NCI-H345 treated with DMSO at 0.1 percent for 48 hours (cell line): Measurements from ENCODE around the gene MPV17L2.
"Not testable (repeated sequence)": the region's sequence is repeated elsewhere in the genome, so short reads cannot be mapped to it uniquely, and the experiment has no call there.

Source experiments
- DNase-seq: peaks from one replicate; lab custom pipeline; 2025; ENCODE audit not compliant: unreplicated experiment; lab: John Stamatoyannopoulos, UW

Gene MPV17L2

DNA sequence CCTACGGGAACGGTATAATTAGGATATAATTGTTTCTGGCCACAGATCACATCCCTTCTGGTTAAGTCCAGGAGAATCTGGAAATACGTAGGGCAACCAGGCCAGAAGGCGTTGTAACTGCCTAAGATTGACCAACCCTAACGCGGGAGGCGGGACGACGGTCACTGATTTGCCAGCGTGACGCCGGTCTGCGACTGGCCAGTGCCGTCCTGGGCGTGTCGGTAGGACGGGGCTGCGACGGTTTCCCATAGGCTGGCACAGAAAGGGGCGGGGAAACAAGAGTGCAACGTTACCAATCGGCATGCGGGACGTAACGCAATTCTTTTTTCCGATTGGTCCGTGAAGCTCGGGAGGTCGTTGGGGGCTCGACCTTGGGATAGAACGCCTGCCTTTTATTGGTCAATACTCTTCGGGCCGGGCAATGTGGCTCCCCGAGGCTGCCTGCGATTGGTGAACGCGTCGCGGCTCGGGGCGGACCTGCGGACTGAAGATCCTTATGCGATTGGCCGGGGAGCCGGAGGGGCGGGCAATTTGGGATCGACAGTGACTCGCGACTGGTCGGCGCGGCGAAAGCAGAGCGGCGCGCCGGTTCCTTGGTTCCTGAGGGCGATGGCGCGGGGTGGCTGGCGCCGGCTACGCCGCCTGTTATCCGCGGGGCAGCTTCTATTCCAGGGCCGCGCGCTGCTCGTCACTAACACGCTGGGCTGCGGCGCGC lies at the start of gene MPV17L2:
MPV17L2 (plus strand) TSS at position 546 of the 715 bp plus-strand sequence; CDS start at position 610, 64 bp downstream.
- DNase-seq = peak; percentile 98

DNA sequence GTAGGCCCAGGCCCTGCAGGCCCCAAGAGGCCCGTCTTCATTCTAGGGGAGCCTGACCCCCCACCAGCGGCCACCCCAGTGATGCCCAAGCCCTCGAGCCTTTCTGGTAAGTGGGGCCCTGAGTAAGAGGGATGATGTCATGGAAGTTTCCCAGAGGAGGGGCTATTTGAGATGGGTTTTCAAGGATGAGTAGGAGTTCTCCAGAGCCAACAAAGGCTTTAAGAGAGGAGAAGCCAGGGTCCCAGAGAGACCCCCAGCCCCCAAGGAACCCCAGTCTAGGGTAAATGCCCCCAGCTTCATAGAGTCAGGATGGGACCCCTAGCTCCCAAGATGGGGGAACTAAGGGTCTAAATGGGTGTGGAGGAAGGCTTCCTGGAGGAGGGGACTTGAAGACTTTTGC lies 49.1 kb upstream of the MPV17L2 start:
- DNase-seq = no peak

DNA sequence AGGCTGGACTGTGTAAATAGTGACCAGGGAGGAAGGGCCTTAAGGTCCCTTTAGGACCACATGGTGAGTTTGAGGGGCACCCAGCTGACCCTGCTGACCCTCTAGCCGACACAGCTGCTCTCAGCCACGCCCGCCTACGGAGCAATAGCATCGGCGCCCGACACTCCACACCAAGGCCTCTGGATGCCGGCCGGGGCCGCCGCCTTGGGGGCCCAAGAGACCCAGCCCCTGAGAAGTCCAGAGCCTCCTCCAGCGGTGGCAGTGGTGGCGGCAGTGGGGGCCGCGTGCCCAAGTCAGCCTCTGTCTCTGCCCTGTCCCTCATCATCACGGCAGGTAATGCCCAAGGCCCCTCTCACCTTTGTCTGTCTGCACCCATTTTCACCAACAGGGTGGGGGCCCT lies 48.7 kb upstream of the MPV17L2 start:
- DNase-seq = no peak

DNA sequence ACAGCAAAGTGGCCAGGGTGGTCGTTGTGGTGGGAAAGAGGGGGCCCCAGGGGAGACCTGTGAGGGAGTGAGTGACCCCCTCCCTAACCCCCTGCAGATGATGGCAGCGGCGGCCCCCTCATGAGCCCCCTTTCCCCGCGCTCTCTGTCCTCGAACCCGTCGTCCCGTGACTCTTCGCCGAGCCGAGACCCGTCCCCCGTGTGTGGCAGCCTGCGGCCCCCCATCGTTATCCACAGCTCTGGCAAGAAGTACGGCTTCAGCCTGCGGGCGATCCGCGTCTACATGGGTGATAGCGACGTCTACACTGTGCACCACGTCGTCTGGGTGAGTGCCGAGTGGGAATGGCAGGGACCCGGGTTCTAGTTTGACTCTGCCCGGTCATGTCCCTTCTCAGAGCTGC lies 48.1 kb upstream of the MPV17L2 start:
- no peak for DNase-seq

DNA sequence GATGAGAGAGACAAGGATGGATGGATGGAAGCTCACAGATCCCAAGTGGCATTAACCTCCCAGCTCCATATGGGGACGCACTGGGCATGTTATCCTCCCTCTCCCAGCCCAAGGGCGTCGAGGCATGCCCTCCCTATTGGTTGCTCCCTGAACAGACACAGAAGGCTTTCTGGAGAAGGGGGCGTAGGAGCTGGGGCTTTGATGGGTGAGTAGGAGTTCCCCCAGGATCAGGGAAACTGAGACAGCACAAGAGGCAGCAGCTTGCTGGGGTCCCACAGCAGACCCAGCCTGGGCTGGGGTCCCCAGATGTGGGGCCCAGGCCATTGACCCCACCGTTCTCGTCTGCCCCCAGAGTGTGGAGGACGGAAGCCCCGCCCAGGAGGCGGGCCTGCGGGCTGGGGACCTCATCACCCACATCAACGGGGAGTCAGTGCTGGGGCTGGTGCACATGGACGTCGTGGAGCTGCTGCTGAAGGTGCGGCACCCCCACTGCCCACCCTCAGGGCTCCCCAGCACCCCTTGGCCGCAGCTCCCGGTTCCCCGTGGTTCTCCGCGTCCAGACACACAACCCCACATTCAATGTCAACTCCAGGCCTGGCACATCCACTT lies 47.5 kb upstream of the MPV17L2 start:
- DNase-seq = no peak

DNA sequence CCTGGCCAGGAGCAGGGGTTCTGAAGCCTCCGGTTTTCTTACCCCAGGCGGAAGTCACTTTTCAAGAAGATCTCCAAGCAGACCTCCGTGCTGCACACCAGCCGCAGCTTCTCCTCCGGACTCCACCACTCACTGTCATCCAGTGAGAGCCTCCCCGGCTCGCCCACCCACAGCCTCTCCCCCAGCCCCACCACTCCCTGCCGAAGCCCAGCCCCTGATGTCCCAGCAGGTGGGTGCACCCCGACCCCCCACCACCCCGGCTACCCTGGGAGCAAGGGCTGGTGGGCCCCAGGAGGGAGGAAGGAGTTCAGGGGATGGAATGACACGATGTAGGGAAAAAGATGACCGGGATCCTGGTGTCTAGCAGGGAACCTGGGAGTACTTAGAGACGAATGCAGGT lies 45.6 kb upstream of the MPV17L2 start:
- DNase-seq = no peak

DNA sequence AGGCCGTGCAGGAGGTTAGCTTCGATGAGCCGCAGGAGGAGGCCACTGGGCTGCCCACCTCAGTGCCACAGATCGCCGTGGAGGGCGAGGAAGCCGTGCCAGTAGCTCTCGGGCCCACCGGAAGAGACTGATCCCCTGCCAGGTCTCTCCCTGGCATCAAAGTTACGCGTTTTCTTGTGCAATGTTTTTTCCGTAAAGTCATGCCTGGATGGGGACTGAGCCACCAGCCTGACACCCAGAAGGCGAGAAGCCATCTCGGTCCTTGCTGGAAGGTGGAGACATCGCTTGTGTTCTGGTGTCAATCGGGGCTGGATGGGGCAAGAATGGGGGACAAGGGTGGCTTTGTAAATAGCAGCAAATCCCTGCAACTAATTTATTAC lies 43.4 kb upstream of the MPV17L2 start:
- no peak for DNase-seq

DNA sequence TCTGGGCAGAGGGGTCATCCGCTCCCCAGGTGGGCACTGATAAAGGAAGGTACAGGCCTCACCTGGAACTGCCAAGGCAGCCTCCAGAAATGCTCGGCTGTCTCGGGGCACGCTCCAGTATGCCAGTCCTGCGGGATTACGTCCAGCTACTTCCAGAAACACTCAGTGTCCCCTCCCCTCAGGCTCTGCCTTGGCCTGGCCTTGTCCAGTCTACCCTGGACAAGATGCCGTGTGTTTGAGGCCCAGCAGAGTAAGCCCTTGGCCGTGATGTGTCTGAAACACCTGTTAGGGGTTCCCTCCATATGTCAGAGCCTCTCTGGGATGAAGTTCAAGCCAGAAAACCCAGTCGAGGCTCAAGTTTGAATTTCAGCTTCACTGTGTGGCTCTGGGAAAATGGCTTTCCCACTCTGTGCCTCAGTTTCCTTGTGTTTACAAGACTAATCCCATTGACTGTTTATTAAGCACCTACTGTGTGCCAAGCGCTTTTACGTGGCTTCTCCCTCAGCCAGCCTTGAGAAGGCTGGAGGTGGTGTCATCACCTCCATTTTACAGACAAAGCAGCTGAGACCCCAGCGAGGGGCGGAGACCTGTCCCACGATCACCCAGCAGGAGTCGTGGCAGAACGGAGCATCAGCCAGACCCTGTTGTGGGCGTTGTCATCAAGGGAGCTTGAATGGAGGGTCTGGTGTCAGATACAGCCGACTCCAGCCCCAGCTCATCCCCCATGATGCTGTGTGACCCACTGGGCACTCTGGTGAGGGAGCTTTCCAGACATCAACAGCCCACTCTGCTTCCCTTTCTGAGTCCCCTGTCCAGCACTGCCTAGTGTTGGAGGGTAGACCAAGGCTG lies 42.0 kb upstream of the MPV17L2 start:
- DNase-seq = no peak

DNA sequence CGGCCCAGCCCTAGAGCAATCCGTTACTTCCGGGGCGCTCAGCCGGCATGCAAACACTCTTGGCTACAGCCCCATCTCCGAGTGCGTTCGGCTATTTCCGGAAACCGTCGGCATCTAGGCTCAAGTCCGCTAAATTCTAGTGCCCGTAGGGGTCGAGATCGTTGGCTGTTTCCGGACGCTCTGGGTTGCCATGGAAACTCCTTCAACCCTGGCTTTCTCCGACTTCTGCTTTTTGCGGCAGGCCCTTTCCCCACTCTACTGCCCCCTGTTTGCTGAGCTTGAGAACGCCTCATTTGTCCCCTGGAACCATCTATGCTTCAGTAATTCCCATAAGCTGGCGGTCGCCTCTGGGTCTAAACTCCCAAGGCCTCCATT lies 40.6 kb upstream of the MPV17L2 start:
- DNase-seq = peak; percentile 68

DNA sequence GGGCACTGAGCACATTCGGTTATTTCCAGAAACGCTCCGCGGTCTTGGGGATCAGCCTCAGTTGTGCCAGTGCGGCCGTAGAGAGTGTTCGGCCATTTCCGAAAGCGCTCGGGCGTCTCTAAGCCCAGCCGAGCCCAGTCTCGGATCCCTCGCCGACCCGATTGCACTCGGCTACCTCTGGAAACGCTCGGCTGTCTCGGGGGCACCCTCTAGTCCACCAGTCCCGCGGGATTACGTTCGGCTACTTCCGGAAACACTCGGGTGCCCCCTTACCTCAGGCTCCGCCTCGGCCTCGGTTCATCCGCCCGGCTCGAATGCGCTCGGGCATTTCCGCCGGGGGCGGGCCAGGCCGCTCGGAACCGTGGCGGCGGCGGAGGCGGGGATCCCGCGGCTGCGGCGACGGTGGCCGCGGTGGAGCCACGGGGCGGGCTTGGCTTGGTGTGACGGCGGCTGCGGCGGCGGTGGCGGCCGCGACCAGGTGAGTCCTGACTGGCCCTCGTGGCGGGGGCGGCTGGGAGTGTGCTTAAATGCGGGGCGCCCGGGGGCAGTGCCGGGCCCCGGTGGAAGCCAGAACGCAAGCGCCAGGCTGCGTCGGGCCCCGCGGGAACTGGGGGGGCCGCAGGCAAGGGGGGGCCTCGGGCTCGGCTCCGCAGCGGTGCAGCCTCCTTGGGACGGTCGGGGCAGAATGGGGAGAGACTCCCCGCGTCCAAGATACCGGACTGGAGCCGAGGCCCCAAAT lies 40.0 kb upstream of the MPV17L2 start, which contains the start of gene PIK3R2:
PIK3R2 (plus strand) TSS at position 347 of the 739 bp plus-strand sequence. CDS start 2,717 bp downstream, outside the sequence.
- peak; percentile 89 for DNase-seq

DNA sequence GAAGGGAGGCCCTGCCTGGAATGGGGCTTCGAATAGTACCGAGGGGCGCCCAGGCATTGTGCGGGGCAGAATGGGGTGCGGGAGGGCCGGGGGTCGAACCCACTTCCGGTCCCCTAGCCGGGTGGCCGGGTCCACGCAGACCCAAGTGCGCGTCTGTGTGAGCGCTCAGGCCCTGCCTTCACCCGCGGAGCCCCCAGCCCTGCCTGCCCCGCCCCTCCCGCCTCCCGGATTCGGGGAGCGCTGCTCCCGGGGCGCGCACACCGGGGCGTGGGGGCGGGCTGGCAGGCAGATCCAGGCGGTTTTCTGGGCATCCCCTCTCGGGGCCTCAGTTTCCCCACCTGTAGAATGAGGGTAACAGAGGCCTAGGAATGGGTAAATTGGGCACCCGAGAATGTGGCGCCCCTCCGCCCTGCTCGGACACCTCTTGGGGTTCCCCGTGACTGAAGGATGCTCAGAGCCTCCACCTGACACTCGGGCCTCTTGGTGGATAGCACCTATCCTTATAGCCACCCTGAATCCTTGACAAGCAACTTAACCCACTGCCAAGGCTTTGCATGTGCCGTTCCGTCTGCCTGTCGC lies 39.4 kb upstream of the MPV17L2 start:
- no peak for DNase-seq

DNA sequence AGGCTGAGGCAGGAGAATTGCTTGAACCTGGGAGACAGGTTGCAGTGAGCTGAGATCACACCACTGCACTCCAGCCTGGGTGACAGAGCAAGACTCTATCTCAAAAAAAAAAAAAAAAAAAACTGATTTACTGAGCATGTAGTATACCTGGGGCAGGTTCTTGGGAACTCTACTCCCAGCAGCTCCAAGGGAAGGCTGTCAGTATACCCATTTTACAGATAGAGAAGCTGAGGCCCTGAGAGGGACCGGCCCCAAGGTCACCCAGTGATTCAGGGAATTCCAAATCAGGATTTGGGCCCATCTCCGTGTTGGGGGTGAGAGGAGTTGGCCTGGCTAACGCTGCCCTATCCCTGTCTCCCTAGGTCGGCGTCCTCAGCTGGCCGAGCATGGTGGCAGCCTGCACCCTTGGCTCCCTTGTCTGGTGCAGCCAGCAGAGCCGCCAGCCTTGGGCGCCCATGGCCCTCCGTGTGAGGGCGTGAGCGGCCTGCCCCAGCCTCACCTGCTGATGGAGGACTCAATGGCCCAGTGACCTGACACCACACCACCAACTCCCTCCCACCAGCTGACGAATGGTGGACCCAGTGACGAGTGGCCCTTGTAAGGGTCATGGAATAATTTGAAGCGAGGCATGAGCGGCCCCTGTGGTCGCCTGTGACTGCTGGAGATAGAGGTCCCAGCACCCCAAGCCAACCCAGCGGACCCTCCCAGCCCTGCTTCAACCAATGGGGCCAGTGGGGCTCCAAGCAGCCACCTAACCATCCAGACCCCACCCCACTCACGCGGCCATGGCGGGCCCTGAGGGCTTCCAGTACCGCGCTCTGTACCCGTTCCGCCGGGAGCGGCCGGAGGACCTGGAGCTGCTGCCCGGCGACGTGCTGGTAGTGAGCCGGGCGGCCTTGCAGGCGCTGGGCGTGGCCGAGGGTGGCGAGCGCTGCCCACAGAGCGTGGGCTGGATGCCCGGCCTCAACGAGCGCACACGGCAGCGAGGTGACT lies 37.6 kb upstream of the MPV17L2 start:
- no peak for DNase-seq

DNA sequence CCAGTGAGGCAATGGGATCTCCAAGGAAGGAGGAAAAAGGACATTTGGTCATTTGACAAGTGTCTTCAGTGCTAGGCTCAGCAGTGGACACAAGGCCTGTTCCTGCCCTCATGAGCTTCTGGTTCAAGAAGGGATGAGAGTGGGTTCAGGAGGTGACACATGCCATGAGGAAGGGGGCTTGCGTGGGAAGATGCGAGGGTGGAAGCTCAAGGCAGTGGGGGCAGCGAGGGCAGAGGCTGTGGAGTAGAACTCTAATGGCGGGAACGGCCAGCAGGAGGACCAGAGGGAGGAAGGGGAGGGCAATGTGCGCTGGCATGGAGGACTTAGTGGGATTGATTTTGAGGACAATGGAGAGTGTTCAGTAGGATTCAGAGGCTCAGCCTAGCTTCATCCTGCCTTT lies 36.8 kb upstream of the MPV17L2 start:
- DNase-seq = no peak

DNA sequence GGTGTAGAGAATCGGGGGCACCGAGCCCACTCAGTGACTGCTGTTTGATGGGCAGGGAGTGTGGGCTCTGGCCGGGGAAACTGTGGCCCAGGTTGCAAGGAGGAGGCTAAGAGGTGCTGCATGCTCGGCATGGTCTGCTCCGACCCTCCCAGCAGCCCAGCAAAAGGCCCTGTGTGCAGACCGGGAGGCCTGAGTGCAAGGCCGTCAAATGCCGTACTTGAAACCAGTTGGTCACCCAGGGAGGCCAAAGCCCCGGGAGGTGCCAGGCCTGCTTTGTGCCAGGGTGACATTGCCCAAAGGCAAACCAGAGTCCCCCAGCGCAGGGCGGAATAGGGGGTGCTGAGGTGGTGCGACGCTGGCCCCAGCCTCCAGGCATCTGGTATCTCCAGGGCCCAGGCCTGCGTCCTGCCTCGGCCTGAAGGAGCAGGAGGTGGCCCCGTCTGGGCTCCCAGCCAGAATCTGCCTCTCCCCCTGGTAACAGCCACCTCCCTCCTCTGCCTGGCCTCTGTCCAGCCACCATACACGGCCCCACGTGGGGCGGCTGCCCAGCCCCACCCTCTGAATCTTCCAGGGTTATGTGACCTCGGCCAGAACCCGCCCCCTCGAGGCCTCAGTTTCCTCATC lies 36.1 kb upstream of the MPV17L2 start:
- DNase-seq = peak; percentile 46

DNA sequence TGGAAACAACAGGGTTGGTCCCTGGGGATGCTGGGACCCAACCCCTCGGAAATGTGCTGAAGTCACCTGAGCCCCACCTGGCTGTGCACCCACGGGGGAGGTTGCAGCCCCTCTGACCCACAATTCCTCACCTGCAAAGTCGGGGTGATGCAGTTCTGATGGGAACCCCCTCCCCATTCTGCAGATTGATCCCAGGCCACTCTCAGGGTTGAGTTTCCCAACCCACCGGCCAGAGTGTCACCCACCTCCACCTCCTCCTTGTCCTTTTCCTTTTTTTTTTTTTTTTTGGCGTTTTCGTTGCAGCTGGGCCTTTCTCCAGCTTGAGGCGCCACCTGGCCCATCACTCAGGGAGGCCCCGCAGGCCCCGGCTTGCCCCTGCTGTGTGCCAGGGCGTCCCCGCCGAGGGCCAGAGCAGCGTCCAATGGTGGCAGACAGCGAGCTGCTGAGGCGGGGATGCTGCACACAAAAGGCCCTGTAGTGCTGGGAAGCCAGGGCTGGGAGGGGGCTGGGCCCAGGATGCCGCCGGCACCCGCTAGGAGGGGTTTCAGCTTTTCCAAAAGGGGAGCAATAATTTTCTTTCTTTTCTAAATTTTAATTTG lies 35.5 kb upstream of the MPV17L2 start:
- DNase-seq = peak; percentile 55

DNA sequence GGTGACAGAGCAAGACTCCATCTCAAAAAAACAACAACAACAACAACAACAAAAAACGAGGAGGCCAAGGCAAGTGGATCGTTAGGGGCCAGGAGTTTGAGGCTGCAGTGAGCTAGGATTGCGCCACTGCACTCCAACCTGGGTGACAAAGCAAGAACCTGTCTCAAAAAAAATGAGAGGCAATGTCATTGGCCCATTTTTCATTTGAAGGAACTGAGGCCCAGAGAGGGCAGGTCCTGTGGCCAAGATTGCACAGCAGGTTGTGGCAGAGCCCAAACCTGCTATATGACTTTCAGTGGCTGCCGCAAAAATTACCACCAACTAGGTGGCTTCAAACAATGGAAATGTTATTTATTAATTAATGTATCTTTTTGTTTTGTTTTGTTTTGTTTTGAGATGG lies 34.6 kb upstream of the MPV17L2 start:
- DNase-seq = no peak

DNA sequence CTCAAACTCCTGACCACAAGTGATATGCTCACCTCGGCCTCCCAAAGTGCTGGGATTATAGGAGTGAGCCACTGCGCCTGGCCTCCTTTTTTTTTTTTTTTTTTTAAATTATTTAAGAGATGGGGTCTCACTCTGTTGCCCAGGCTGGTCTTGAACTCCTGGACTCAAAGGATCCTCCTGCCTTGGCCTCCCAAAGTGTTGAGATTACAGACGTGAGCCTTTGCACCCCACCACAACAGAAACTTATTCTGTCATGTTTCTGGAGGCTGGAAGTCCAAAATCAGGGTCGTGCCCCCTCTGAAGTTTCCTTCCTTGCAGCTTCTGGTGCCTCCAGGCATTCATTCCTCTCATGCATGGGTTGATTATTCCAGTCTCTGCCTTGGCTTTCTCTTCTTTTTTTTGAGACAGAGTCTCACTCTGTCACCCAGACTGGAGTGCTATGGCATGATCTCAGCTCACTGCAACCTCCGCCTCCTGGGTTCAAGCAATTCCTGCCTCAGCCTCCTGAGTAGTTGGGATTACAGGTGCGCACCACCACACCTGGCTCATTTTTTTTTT lies 33.9 kb upstream of the MPV17L2 start:
- DNase-seq = not testable (repeated sequence)

DNA sequence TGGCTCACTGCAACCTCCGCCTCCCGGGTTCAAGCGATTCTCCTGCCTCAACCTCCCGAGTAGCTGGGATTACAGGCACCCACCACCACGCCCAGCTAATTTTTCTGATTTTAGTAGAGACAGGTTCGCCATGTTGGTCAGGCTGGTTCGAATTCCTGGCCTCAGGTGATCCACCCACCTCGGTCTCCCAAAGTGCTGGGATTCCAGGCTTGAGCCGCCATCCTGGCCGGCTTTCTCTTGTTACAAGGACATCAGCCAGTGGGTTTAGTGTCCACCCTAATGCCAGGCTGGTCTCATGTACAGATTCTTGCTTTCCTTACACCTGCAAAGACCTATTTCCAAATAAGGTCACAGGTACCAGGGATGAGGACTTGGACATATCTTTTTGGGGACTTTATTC lies 33.2 kb upstream of the MPV17L2 start:
- no peak for DNase-seq
